ENCODE data around the gene CYBRD1. TPM values are rescaled to one million over a fixed set of nuclear protein-coding genes. Genes with fewer than 3 reads are reported as not detected.
"Not testable (repeated sequence)": the region's sequence is repeated elsewhere in the genome, so short reads cannot be mapped to it uniquely, and the experiment has no call there.

CYBRD1 gene
- total and polyA plus RNA-seq, 5 donors from 2014 or later: 0.09 to 0.94 (median 0.20) TPM; not detected in 2

- Mint-ChIP-seq H3K9me3 (peaks cover 0 to 6% (median 3%) of the 10 kb centered on the region in 7 donors), H3K27ac (no peak overlapping the region), H3K4me3 (no peak overlapping the region), H3K36me3 (no peaks in the 10 kb centered on the region), H3K27me3 (peaks cover 59% of the 10 kb centered on the region), H3K4me1 (no peaks in the 10 kb centered on the region)
- Histone ChIP-seq H3K4me1 (ENCODE audit: control insufficient read depth, insufficient read depth, low read length, poor library complexity, severe bottlenecking) (no peaks in the 10 kb centered on the region), H3K27me3 (ENCODE audit: control insufficient read depth, insufficient read depth, low read length) (peaks cover 9% of the 10 kb centered on the region), H3K27ac (ENCODE audit: insufficient read depth, low read length, poor library complexity, severe bottlenecking) (no peak overlapping the region), H3K9me3 (ENCODE audit: control insufficient read depth in 2 of 2, low read length in 2 of 2) (peaks cover 0 to 7% of the 10 kb centered on the region in 2 experiments), H3K4me3 (ENCODE audit: low read depth, low read length) (no peak overlapping the region), H3K36me3 (ENCODE audit: control insufficient read depth, insufficient read depth, low read length) (no peaks in the 10 kb centered on the region)
- DNase-seq (no peak), ATAC-seq (ENCODE audit: low read depth in 2 of 2) (no peak)
Observed at GRCh38 chr2:171530378-171530777, 8.1 kb downstream of the CYBRD1 start.

GRCh38 chr2:171530859-171531258 is 8.6 kb downstream of the CYBRD1 start:
- not testable (repeated sequence) for H3K4me3 ChIP-seq (ENCODE audit: low read depth, low read length); H3K27me3 ChIP-seq (ENCODE audit: control insufficient read depth, insufficient read depth, low read length); H3K4me3 Mint-ChIP-seq; H3K9me3 Mint-ChIP-seq; H3K4me1 Mint-ChIP-seq; H3K27ac ChIP-seq (ENCODE audit: insufficient read depth, low read length, poor library complexity, severe bottlenecking); H3K9me3 ChIP-seq (ENCODE audit: control insufficient read depth in 2 of 2, low read length in 2 of 2); DNase-seq; ATAC-seq (ENCODE audit: low read depth in 2 of 2); H3K36me3 Mint-ChIP-seq; H3K4me1 ChIP-seq (ENCODE audit: control insufficient read depth, insufficient read depth, low read length, poor library complexity, severe bottlenecking); H3K27ac Mint-ChIP-seq; H3K36me3 ChIP-seq (ENCODE audit: control insufficient read depth, insufficient read depth, low read length)
- peaks cover 59% of the 10 kb centered on the region for H3K27me3 Mint-ChIP-seq

GRCh38 chr2:171531291-171531690 is 9.0 kb downstream of the CYBRD1 start:
- no peak overlapping the region for H3K27ac ChIP-seq (ENCODE audit: insufficient read depth, low read length, poor library complexity, severe bottlenecking)

DNA sequence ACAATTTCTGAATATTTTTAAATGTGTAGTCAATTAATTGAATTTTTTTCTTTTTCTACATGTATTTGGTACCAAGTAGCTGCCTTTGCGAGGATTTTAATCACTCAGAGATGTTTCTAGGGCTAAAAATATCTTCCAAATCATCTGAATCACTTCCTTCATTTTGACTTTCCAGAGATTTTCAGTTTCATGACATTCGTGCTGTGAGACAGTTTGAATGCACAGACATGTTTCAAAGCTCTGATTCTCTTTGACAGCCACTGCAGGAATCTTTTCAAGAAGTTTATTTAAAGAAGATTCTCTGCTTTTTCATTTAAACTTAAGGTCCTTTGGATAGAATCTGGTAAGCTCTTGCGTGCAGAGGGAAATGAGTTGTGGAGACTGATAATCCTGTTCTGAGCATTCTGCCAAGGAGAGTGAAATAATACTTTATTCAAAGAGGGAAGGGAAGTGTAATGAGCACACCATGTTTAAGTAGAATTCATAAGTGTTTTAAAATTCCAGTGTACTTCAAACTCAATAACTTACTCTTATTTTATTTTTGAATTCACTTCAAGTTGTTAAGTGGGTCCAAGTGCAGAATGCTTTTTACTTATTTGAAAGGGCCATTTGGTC is 9.7 kb downstream of the CYBRD1 start:
- Mint-ChIP-seq H3K4me1 (no peaks in the 10 kb centered on the region), H3K27me3 (peaks cover 59% of the 10 kb centered on the region), H3K4me3 (no peak overlapping the region), H3K36me3 (no peaks in the 10 kb centered on the region), H3K9me3 (peaks cover 0 to 6% (median 3%) of the 10 kb centered on the region in 7 donors), H3K27ac (no peak overlapping the region)
- Histone ChIP-seq H3K27ac (ENCODE audit: insufficient read depth, low read length, poor library complexity, severe bottlenecking) (no peak overlapping the region), H3K9me3 (ENCODE audit: control insufficient read depth in 2 of 2, low read length in 2 of 2) (peaks cover 0 to 7% of the 10 kb centered on the region in 2 experiments), H3K4me3 (ENCODE audit: low read depth, low read length) (no peak overlapping the region), H3K4me1 (ENCODE audit: control insufficient read depth, insufficient read depth, low read length, poor library complexity, severe bottlenecking) (no peaks in the 10 kb centered on the region), H3K27me3 (ENCODE audit: control insufficient read depth, insufficient read depth, low read length) (peaks cover 9% of the 10 kb centered on the region), H3K36me3 (ENCODE audit: control insufficient read depth, insufficient read depth, low read length) (no peaks in the 10 kb centered on the region)
- ATAC-seq (ENCODE audit: low read depth in 2 of 2): no peak
- DNase-seq: no peak

More at GRCh38 chr2:171531291-171531690, 9.0 kb downstream of the CYBRD1 start:
- Histone ChIP-seq H3K4me3 (ENCODE audit: low read depth, low read length) (no peak overlapping the region), H3K9me3 (ENCODE audit: control insufficient read depth in 2 of 2, low read length in 2 of 2) (peaks cover 0 to 7% of the 10 kb centered on the region in 2 experiments), H3K27me3 (ENCODE audit: control insufficient read depth, insufficient read depth, low read length) (peaks cover 9% of the 10 kb centered on the region), H3K36me3 (ENCODE audit: control insufficient read depth, insufficient read depth, low read length) (no peaks in the 10 kb centered on the region), H3K4me1 (ENCODE audit: control insufficient read depth, insufficient read depth, low read length, poor library complexity, severe bottlenecking) (no peaks in the 10 kb centered on the region)
- Mint-ChIP-seq H3K27me3 (peaks cover 59% of the 10 kb centered on the region), H3K4me3 (no peak overlapping the region), H3K9me3 (peaks cover 0 to 6% (median 3%) of the 10 kb centered on the region in 7 donors), H3K27ac (no peak overlapping the region), H3K4me1 (no peaks in the 10 kb centered on the region), H3K36me3 (no peaks in the 10 kb centered on the region)
- DNase-seq (no peak), ATAC-seq (ENCODE audit: low read depth in 2 of 2) (no peak)

DNA sequence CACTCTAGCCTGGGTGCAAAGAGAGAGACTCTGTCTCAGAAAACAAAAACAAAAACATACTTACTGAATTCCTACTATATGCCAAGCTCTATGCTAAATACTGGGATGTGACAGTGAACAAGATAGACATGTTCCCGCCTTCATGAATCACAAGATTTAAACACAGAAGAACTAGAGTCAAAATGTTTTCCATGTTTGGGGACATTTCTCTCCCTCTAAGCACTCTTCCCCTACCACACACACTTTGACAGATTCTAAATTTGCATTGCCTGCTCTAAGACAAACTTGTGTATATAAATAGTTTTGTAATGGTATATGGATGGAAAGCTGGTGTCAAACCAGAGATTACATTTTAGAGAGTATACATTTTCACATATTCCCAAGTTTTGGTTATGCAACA is 11.1 kb downstream of the CYBRD1 start:
- Histone ChIP-seq H3K27ac (ENCODE audit: insufficient read depth, low read length, poor library complexity, severe bottlenecking) (no peak overlapping the region), H3K4me3 (ENCODE audit: low read depth, low read length) (no peak overlapping the region), H3K36me3 (ENCODE audit: control insufficient read depth, insufficient read depth, low read length) (no peaks in the 10 kb centered on the region), H3K9me3 (ENCODE audit: control insufficient read depth in 2 of 2, low read length in 2 of 2) (peaks cover 0 to 7% of the 10 kb centered on the region in 2 experiments), H3K4me1 (ENCODE audit: control insufficient read depth, insufficient read depth, low read length, poor library complexity, severe bottlenecking) (no peaks in the 10 kb centered on the region), H3K27me3 (ENCODE audit: control insufficient read depth, insufficient read depth, low read length) (peaks cover 4% of the 10 kb centered on the region)
- H3K9me3 Mint-ChIP-seq: peaks cover 0 to 5% (median 1%) of the 10 kb centered on the region in 7 donors
- H3K4me3 Mint-ChIP-seq: no peak overlapping the region
- no peaks in the 10 kb centered on the region for H3K36me3 Mint-ChIP-seq
- H3K4me1 Mint-ChIP-seq: no peaks in the 10 kb centered on the region
- ATAC-seq (ENCODE audit: low read depth in 2 of 2) (no peak), DNase-seq (no peak)
- peaks cover 61% of the 10 kb centered on the region for H3K27me3 Mint-ChIP-seq
- H3K27ac Mint-ChIP-seq: no peak overlapping the region

DNA sequence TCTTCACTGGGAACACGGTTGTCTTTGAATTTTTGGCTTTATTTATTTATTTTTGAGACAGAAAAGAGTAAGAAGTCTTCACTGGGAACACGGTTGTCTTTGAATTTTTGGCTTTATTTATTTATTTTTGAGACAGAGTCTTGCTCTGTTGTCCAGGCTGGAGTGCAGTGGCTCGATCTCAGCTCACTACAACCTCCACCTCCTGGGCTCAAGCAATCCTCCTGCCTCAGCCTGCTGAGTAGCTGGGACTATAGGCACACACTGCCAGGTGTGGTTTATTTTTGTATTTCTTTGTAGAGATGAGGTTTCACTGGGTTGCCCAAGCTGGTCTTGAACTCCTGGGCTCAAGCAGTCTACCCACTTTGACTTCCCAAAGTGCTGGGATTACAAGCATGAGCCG is 13.3 kb downstream of the CYBRD1 start:
- H3K36me3 Mint-ChIP-seq; H3K9me3 Mint-ChIP-seq; H3K4me1 ChIP-seq (ENCODE audit: control insufficient read depth, insufficient read depth, low read length, poor library complexity, severe bottlenecking); H3K27ac ChIP-seq (ENCODE audit: insufficient read depth, low read length, poor library complexity, severe bottlenecking); H3K27ac Mint-ChIP-seq; H3K9me3 ChIP-seq (ENCODE audit: control insufficient read depth in 2 of 2, low read length in 2 of 2); H3K4me3 Mint-ChIP-seq; H3K36me3 ChIP-seq (ENCODE audit: control insufficient read depth, insufficient read depth, low read length); ATAC-seq (ENCODE audit: low read depth in 2 of 2); H3K4me1 Mint-ChIP-seq; H3K27me3 ChIP-seq (ENCODE audit: control insufficient read depth, insufficient read depth, low read length); H3K4me3 ChIP-seq (ENCODE audit: low read depth, low read length); DNase-seq: not testable (repeated sequence)
- peaks cover 49% of the 10 kb centered on the region for H3K27me3 Mint-ChIP-seq

DNA sequence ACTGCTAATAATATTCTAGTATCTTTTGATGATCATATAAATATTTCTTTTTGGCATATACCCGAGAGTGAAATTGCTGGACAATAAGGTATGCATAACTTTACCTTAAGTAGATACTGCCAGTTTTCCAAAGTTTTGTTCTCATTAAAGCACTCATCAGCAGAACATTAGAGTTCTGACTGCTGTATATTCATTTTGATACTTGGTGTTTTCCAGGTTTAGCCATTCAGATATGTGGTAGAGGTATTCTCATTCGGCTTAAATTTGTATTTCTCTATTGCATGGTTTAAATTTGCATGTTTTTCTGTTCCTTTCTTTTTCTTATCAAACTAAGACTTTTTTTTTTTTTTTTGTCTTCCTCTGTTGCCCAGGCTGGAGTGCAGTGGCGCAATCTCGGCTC is 18.2 kb downstream of the CYBRD1 start:
- no peak overlapping the region for H3K27ac Mint-ChIP-seq
- H3K9me3 ChIP-seq (ENCODE audit: control insufficient read depth in 2 of 2, low read length in 2 of 2): no peaks in the 10 kb centered on the region
- H3K9me3 Mint-ChIP-seq: no peaks in the 10 kb centered on the region
- H3K27me3 ChIP-seq (ENCODE audit: control insufficient read depth, insufficient read depth, low read length): peaks cover 3% of the 10 kb centered on the region
- H3K36me3 ChIP-seq (ENCODE audit: control insufficient read depth, insufficient read depth, low read length): no peaks in the 10 kb centered on the region
- no peak overlapping the region for H3K4me3 ChIP-seq (ENCODE audit: low read depth, low read length)
- no peak for ATAC-seq (ENCODE audit: low read depth in 2 of 2)
- no peaks in the 10 kb centered on the region for H3K36me3 Mint-ChIP-seq
- no peak overlapping the region for H3K4me3 Mint-ChIP-seq
- H3K27me3 Mint-ChIP-seq: peaks cover 40% of the 10 kb centered on the region
- peaks cover 0 to 5% (median 0%) of the 10 kb centered on the region in 4 donors for H3K4me1 Mint-ChIP-seq
- H3K4me1 ChIP-seq (ENCODE audit: control insufficient read depth, insufficient read depth, low read length, poor library complexity, severe bottlenecking): no peaks in the 10 kb centered on the region
- H3K27ac ChIP-seq (ENCODE audit: insufficient read depth, low read length, poor library complexity, severe bottlenecking): no peak overlapping the region
- no peak for DNase-seq

DNA sequence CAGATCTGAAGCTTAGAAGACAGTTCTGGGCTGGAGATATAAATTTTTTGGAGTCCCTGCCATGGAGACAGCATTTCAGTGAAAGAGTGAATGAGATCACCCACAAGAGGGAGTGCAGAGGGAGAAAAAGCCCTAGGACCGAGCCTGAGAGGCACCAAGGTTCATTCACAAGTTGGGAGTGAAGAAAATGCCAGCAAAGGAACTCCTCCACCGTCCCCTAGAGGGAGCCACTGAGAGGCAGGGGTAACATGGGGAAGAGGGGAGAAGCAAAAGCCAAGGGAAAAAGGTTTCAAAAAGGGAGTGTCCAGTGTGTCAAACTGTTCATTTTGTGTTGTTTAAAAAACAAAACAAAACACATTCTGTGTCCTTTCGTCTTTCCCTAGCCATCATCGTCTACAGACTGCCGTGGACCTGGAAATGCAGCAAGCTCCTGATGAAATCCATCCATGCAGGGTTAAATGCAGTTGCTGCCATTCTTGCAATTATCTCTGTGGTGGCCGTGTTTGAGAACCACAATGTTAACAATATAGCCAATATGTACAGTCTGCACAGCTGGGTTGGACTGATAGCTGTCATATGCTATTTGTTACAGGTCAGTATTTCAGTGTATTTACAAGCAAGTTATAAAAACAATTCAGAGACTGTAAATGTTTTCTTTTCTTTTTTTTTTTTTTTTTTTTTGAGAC is 19.1 kb downstream of the CYBRD1 start:
- H3K27ac ChIP-seq (ENCODE audit: insufficient read depth, low read length, poor library complexity, severe bottlenecking): no peak overlapping the region
- H3K4me3 Mint-ChIP-seq: no peak overlapping the region
- no peaks in the 10 kb centered on the region for H3K36me3 ChIP-seq (ENCODE audit: control insufficient read depth, insufficient read depth, low read length)
- no peak overlapping the region for H3K4me3 ChIP-seq (ENCODE audit: low read depth, low read length)
- H3K4me1 ChIP-seq (ENCODE audit: control insufficient read depth, insufficient read depth, low read length, poor library complexity, severe bottlenecking): no peaks in the 10 kb centered on the region
- no peaks in the 10 kb centered on the region for H3K9me3 ChIP-seq (ENCODE audit: control insufficient read depth in 2 of 2, low read length in 2 of 2)
- H3K27me3 Mint-ChIP-seq: peaks cover 39% of the 10 kb centered on the region
- no peak for ATAC-seq (ENCODE audit: low read depth in 2 of 2)
- peaks cover 3% of the 10 kb centered on the region for H3K27me3 ChIP-seq (ENCODE audit: control insufficient read depth, insufficient read depth, low read length)
- DNase-seq: peak in 1 of 3 donors; percentile 22
- H3K4me1 Mint-ChIP-seq: peaks cover 0 to 5% (median 0%) of the 10 kb centered on the region in 4 donors
- H3K27ac Mint-ChIP-seq: no peak overlapping the region
- no peaks in the 10 kb centered on the region for H3K36me3 Mint-ChIP-seq
- no peaks in the 10 kb centered on the region for H3K9me3 Mint-ChIP-seq

All from CD4-positive, CD25-positive, alpha-beta regulatory T cell (primary cell).